Fibroblast of skin of abdomen (primary cell): ENCODE measurements around the gene ELOVL1.

Experiments used
- DNase-seq: peaks from one replicate; pipeline ENCODE4 v3.0.0-alpha.2; 2013

Gene ELOVL1

GRCh38 chr1:43354471-43354870 is 13.3 kb downstream of the ELOVL1 start:
- no peak for DNase-seq

- DNase-seq, result no peak
These were observed 14.9 kb downstream of the ELOVL1 start for GRCh38 chr1:43352881-43353280.

- DNase-seq, result no peak
These were observed 15.5 kb downstream of the ELOVL1 start for GRCh38 chr1:43352351-43352705.

- DNase-seq, result no peak
These were observed 16.1 kb downstream of the ELOVL1 start for GRCh38 chr1:43351421-43352350.

GRCh38 chr1:43350976-43351375 is 16.8 kb downstream of the ELOVL1 start:
- DNase-seq, result no peak

- peak; percentile 82 for DNase-seq
These were observed 18.1 kb downstream of the ELOVL1 start for GRCh38 chr1:43349594-43350306.

- DNase-seq, result peak; percentile 35
These were observed 18.8 kb downstream of the ELOVL1 start for GRCh38 chr1:43348809-43349593.

- no peak for DNase-seq
These were observed 19.4 kb downstream of the ELOVL1 start for GRCh38 chr1:43348343-43348808.

GRCh38 chr1:43346636-43347035 is 21.2 kb downstream of the ELOVL1 start:
- DNase-seq, result no peak

GRCh38 chr1:43345120-43345519 is 22.7 kb downstream of the ELOVL1 start:
- no peak for DNase-seq

- no peak for DNase-seq
These were observed 23.5 kb downstream of the ELOVL1 start for GRCh38 chr1:43344267-43344850.

GRCh38 chr1:43340559-43340958 is 27.3 kb downstream of the ELOVL1 start:
- no peak for DNase-seq

- no peak for DNase-seq
These were observed 28.1 kb downstream of the ELOVL1 start for GRCh38 chr1:43339584-43340232.

- no peak for DNase-seq
These were observed 29.8 kb downstream of the ELOVL1 start for GRCh38 chr1:43338001-43338400.

GRCh38 chr1:43337588-43337987 is 30.2 kb downstream of the ELOVL1 start, which contains the start of gene MPL:
MPL (plus strand) TSS chr1:43337818; CDS start chr1:43337849, 31 bp downstream.
- no peak for DNase-seq

- no peak for DNase-seq
These were observed 33.2 kb downstream of the ELOVL1 start for GRCh38 chr1:43334453-43335205.

- no peak for DNase-seq
These were observed 36.1 kb downstream of the ELOVL1 start for GRCh38 chr1:43331688-43332087.

GRCh38 chr1:43329995-43330751 is 37.6 kb downstream of the ELOVL1 start:
- DNase-seq, result peak; percentile 73

- DNase-seq, result peak; percentile 32
These were observed 40.1 kb downstream of the ELOVL1 start for GRCh38 chr1:43327549-43328292.

GRCh38 chr1:43325381-43325780 is 42.4 kb downstream of the ELOVL1 start:
- DNase-seq, result no peak
